Endothelial cell of hepatic sinusoid (primary cell): ENCODE measurements around the gene ONECUT3.

ENCODE experiments used
- in situ Hi-C: cut with HindIII; loops from 2 replicates; pipeline ENCODE4 v1.10.0; 2017; ENCODE audit warnings: low sequenced_read_pairs

The ONECUT3 gene

DNA sequence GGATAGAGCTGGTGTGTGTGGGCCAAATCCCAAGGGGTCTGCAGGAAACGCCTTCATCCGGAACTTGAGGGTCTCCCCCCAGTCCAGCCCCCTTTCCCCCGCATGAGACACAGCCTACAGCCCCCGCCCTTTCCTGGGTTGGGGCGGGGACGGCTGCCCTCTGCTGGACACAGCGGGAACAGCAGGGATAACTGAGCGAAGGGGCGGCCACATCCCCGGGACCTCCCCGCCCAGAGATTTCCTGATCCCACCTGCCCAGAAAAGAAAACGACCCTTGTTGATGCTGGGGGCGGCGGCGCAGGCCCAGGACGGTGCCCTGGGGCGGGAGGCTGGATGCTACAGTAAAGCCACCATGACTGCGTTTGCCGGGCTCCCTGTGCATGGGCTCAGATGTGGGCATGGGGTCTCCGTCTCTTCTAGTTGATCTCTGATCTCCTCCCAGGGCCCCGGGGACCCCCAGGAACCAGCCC lies 14.2 kb downstream of the ONECUT3 start:
- in situ Hi-C loops = loop anchor here (5.0 kb wide), 1 partner anchor 90 kb away; no protein-coding TSS in a partner anchor

DNA sequence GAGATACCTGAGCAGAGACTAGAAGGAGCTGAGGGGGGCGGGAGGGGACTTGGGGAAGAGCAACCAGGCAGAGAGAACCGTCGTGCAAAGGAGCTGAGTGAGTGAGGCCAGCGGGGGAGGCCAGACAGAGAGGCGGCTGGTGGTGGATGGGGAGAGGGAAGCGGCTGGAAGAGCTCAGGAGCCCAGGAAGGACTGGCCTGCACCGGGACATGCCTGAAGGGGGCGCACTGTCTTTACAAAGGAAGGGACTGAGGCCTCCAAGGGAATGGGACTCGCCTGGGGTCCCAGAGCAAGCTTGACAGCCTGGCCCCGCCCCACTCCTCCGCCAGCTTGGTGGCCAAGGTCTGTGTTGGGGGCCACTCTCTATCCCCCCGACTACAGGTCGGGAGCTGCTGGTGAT lies 14.9 kb downstream of the ONECUT3 start:
- in situ Hi-C loops = loop anchor here (5.0 kb wide), 1 partner anchor 91 kb away; no protein-coding TSS in a partner anchor

DNA sequence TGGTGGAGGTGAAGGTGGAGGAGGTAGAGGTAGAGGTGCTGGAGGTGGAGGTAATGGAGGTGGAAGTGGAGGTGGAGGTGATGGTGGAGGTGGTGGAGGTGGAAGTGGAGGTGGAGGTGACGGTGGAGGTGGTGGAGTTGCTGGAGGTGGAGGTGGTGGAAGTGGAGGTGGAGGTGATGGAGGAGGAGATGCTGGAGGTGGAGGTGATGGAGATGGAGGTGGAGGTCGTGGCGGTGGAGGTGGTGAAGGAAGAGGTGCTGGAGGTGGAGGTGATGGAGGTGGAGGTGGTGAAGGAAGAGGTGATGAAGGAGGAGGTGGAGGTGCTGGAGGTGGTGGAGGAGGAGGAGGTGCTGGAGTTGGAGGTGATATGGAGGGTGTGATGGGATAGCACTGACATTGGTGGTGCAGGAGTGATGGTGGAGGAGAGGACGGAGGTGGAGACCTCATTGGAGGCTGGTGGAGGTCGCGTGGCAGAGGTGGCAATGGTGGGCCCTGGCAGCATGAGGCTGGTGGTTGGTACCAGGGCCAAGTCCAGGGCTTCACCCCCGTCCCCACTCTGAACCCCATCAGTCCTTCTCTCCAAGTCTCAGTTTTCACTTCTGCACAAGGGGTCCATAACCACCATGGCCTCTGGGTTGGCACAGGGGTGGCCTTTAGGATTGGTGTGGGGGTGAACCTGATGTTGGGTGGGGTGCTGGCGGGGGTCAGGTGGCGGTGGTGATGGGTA lies 15.8 kb downstream of the ONECUT3 start:
- in situ Hi-C loops = loop anchor here (5.0 kb wide), 1 partner anchor 92 kb away; no protein-coding TSS in a partner anchor

DNA sequence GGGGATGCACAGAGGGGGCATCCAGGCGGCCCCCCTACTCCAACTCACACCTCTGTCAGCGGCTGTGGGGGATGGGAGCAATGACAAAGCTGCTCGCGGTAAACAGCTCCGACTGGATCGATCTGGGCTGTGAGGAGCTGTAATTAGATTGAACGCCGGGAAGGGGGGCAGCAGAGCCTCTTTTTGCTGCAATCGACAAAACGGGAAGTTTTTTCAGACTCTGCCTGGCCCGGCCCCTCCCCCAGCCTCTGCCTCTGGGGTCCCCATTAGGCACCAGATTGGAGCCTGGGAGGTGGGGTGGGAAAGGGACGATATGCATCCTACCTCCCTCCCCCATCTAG lies 16.3 kb downstream of the ONECUT3 start:
- in situ Hi-C loops = loop anchor here (5.0 kb wide), 1 partner anchor 92 kb away; no protein-coding TSS in a partner anchor

DNA sequence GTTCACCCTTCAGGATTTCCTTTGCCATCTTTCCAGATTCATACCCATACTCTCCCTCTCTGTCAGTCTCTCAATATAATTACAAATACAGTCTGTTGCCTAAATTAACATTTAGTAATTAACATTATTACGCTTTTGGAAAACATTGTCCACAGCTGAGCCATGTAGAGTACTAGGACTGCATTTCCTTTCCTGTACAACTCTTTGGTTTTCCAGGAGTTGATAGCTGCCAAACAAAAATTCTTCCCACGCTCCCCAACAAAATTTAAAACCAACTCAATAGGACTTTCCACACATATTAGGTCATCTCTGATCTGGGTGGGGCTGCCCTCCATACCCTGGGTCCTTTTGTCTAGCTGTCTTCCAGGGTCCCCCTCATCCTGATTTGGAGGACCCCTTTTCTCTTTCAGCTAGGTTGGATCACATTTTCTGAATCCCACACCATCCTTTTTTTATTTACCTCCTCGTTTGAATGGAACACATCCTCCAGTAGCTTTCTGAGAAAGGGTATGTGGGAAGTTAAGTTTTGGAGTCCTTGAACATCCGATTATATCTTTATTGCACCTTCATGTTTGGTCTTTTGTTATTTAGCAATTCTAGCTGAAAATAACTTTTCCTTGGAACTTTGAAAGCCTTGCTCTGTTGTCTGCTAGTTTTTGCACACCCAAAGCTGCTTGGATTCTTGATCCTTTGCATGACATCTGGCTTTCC lies 17.7 kb downstream of the ONECUT3 start:
- in situ Hi-C loops = no loop called here

DNA sequence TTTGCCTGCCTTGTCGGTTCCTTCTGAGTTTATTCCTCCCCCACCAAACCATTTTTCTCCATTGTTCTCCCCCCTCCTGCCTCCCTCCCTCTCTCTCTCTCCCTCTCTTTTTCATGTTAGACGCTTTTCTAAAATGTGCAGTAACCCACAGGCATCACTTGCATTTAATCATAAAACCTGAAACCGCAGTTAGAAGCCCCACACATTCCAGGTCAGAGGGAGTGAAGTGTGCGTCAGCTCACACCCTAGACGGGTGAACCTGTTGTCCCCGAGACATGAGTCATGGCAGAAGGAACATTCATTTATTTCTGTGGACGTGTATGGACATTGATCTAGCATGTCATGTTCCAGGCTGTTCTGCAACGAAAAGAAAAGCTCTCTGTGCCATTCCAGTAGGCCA lies 19.9 kb downstream of the ONECUT3 start:
- in situ Hi-C loops = no loop called here

DNA sequence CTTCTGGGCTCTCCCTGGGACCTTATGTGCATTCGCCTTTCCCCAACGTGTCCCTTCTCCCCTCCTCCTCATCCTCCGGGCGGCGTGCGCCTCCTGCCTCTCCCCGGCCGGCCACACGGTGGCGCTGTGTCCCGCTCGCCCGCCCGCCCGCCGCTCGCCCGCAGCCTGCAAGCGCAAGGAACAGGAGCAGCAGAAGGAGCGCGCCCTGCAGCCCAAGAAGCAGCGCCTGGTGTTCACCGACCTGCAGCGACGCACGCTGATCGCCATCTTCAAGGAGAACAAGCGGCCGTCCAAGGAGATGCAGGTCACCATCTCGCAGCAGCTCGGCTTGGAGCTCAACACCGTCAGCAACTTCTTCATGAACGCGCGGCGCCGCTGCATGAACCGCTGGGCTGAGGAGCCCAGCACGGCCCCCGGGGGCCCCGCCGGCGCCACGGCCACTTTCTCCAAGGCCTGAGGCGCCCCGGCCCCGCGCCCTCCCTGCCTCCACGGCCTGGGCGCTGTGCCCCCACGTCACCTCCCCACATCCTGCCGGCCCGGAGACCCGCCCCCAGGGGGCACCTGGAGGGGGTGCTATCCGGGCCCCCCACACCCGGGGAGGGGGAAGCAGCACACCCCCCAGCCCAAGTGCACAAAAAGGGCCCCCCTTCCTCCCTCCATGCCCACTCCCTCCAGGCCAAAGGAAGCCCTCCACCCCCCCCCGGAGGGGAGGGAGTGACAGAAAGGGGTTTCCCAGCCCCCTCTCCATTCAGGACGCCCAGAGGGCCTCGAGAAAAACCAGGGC lies 21.9 kb downstream of the ONECUT3 start:
- in situ Hi-C loops = no loop called here

DNA sequence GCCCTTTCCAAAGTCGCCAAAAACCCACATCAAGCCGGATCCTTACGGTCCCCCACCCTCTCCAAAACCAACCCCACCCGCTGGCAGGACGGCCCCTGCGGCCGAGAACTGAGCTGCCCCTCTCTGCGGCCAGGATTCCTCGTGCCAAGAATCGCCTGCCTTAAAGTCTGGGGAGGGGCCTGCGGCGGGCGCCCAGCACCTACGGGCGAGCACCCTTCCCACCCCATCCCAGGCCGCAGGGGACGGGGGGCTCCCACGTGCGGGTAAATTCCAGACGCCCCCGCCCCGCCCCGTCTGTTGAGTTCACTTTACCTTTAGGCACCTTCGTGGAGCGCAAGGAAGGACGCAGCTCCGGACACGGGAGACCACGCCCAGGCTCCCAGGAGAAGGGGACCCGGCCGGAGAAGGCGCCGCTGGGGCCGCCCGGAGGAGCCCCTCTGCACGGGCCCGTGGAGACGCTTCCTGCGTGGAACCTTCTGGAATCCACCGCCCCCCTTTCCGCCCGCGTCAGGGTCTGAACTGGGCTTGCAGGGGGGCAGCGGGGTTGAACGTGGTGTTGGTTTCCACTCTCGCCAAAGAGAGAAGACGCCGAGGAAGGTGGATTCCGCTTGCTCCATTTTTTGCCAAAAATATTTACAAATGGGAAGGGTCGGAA lies 22.8 kb downstream of the ONECUT3 start:
- in situ Hi-C loops = no loop called here

DNA sequence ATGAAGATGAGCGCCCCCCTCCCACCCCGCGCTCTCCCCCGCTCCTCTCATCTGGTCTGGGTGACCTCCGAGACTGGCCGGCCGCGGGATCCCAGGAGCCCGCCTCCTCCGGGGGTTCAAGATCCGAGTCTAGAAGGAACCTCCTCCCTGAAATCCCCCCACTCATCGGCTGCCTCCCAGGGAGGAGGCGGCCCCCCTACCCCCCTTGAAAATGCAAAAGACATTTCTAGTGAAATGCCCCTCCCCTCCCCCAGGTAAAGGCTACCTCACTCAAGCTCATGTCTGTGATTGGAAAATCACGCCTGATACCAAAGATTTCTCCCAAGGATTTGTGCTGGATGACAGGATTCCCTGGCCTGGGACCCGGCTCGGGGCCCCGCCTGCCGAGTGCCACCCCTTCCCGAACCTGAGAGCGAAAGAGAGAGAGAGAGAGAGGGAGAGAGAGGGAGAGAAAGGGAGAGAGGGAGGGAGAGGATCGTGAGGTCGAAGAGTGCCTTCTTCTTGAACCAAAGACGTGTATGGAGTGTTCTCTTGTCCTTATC lies 23.4 kb downstream of the ONECUT3 start:
- in situ Hi-C loops = no loop called here

DNA sequence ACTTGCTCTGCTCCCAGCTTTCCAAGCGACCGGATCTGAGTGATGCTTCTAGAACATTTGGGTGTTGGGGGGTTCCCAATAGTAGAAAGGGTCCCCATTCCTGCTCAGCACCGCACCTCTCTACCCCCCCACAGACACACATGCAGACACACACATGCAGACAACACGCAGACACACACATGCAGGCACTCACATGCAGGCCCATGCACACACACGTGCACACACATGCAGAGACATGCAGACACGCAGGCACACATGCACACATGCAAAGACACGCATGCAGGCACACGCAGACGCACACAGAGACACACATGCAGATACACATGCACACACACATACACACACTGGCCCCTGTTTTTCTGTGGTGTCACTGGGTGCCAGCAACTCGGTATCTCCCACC lies 23.8 kb downstream of the ONECUT3 start:
- in situ Hi-C loops = no loop called here

DNA sequence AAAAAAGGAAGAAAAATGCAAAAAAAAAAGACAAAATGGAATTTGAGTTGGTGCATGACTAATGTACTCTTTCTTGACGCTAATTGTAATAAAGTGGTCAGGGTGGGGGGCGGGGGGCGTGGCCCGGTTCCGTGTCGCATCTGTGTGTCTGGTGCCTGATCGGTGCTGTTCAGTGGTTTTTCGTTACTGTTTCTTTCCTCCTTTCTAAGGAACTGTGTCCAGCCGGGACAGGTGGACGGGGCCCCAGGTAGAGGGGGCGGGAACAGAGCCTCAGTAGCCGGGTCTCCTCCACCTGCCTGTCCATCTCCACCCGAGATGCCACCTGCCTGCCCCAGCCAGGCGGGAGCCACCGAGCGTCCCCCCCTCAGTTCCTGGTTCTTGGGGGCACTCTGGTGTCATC lies 26.3 kb downstream of the ONECUT3 start:
- in situ Hi-C loops = no loop called here

DNA sequence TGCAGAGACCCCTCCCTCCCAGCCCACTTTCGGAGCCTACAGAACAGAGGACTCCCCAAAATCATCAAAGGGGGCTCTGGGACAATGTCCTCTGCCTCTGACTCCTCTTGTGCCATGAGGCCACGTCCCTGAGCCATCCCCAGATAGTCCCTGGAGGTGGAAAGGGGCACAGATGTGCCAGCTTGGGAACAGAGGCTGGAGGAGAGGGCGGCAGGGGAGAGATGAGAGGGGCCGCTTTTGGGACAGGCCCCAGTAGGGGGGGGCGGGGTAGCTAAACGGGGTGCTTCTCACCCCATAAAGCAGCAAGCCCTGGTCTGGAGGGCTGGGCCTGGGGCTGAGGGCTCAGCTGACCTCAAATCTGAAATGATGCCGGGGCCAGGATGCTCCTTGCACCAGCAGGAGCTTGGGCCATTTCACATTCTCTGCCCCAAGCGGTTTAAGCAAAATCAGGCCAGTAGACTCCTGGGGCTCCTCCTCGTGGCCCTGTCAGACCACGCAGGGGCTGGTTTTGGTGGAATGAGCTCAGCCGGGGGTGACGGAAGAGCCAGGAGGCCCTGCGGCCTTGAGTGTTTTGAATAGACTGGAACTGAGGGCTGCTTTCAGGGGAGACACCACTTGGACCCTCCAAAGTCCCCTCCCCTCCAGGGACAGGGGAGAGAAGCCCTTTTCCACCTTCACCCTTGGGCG lies 27.1 kb downstream of the ONECUT3 start:
- in situ Hi-C loops = no loop called here

DNA sequence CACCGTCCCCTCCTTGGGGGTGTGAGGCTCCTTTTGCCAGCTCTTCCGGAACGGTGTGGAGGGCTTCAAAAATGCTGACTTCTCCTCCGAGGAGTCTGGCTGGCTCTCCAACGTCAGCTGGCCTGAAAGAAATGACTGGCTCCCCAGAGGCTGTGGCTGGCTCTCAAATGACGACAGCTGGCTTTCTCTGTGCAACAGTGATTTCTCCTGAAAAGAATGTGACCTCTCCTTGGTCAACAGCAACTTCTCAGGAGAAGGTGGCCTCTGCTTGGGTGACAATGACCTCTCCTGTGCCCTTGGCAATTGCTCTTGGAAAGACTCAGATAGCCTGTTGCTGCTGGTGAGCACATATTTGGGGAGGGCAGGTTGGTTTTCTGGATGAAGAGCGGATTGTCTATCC lies 29.2 kb downstream of the ONECUT3 start:
- in situ Hi-C loops = no loop called here

DNA sequence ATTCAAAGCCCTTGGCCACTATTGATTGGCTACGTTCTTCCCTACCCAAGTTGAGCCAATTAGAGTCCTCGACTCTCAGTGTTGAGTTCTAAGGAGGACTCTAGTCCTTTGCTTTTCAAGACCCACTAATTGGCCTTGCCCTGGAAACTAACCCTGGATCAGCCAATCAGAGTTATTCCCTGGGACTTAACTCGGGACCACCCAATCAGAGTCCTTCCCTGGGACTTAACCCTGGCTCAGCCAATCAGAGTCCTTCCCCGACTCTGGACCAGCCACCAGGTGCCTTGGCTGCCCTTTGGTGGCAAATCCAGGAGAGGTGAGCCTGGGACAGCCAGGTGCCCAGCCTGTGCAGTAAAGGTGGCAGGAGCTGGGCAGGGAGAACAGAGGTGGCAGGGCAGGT lies 30.0 kb downstream of the ONECUT3 start:
- in situ Hi-C loops = no loop called here

DNA sequence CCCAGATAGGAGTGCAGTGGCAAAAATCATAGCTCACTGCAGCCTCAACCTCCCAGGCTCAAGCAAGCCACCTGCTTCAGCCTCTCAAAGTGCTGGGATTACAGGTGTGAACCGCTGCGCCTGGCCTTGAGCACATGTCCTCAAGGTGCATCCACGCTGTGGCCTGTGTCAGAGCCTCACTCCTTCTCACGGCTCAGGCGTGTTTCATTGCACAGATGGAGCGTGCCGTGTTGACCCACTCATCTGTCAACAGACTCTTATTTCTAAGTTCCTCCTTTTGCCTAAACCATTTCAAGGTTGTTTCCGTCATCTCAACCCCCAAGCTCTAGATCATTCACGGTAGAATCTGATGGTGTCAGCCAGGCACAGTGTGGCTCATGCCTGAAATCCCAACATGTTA lies 30.6 kb downstream of the ONECUT3 start:
- in situ Hi-C loops = no loop called here

DNA sequence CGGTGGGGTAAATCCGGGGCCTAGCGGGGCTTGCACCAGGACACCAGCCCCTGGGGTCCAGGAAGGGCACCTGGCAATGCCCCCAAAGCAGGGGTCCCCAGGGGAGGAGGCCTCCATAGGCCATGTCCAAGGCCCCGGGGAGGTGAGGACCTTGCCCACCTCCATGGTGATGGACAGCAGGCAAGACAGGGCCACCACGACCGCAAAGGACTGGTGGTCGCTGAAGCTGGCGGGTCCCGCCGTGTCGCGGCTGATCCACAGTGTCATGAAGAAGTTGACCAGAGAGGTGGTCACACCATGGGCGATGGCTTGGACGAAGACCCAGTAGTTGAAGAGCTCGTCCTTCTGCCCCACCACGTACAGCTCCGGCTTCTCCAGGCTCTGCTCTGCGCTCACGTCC lies 32.0 kb downstream of the ONECUT3 start:
- in situ Hi-C loops = no loop called here

DNA sequence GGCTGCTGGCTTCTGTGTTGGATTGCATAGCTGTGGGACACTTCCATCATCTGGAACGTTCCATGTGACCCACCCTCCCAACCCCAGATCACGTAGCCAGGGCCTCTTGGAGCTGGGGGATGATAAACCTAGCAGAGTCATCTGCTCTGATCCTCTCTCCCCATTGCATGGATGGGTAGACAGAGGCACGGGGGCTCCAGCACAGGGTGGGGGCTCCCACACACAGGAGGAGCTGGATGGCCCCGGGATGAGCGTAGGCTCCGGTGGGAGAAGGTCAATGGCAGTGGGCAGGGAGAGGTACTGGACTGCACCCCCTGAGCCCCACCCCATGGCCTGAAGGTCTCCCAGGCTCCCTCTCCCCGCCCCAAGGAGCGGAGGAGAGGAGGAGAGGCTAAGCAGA lies 33.4 kb downstream of the ONECUT3 start:
- in situ Hi-C loops = no loop called here

DNA sequence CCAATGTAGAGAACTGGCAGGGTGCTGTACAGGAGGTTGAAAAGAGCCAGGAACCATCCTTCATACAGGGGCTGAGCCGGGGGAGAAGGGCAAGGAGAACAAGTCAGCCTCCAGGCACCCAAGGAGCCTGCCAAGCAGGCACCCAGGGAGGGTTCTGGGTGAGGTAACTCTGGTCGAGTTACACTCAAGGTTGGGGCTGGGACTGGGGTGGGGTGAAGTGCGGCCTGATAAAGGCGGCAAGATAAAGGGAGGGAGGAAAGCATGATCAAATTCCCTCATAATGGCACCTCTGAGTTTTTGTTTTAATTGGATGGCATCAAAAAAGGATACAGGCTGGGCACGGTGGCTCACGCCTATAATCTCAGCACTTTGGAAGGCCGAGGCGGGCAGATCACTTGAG lies 33.8 kb downstream of the ONECUT3 start:
- in situ Hi-C loops = no loop called here

DNA sequence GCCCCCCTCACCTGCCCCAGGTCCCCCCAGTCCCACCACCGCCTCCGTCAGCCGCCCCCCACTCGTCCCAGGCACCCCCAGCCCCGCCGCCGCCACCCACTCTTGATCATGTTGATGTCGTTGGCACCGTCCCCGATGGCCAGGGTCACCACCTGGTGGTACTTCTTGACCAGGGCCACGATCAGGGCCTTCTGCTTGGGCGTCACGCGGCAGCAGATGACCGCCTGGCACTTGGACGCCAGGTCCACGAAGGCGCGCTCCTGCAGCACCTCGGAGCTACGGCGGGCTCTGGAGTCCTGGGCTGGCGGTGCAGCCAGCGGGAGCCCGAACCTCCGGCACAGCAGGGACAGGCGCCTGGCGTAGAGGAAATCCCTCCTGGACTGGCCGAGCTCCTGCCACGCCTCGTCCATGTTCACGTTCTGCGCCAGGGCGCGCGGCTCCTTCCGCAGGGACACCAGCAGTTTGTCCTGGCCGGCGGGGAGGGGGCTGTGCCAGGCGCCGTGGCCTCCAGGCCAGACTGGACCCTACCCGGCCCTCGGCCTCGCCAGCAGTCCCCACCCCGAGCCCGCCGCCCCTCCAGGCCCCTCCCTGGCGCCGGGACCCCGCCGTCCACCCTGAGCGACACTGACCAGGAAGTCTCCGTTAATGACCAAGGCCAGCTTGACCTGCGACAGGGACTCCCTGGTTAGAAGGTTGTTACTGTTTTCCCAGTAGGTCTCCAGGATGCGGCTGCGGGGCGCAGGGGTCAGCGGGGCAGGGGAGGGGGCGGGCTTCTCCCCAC lies 36.1 kb downstream of the ONECUT3 start:
- in situ Hi-C loops = no loop called here
